Thyroid gland (tissue), 4 donors: Measurements from ENCODE around the gene AGAP2.

Experiments
- CTCF ChIP-seq, 6 experiments: fragments of 200-600 bp in 3 of 6; fragments of 450-650 bp in 3 of 6; sonication (generic) in 3 of 6; IDR thresholded peaks; one replicate each; pipeline ENCODE4 v1.5.1; 2016 to 2019; ENCODE audit warnings: antibody characterized with exemption in 6 of 6, mild to moderate bottlenecking in 2 of 6, inconsistent platforms in 1 of 6, moderate library complexity in 1 of 6
- POLR2A ChIP-seq, 2 donors: fragments of 450-650 bp; IDR thresholded peaks; one replicate each; pipeline ENCODE4 v1.6.1; 2017; ENCODE audit warnings: antibody characterized with exemption in 2 of 2, mild to moderate bottlenecking in 2 of 2, moderate library complexity in 1 of 2

DNA sequence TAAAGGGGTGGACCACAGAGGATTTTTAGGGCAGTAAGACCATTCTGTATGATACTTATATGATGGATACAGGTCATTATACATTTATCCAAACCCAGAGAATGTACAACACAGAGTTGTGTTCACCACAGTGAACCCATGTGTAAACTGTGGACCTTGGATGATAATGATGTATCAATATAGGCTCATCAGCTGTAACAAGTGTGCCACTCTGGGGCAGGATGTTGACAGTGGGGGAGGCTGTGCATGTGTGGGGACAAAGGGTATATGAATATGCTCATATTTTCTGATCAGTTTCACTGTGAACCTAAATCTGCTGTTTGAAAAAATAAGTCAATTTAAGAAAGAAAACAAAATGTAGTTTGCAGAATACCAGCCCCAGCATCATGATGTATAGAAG is 58.8 kb downstream of the AGAP2 start:
- TF ChIP-seq CTCF (IDR thresholded peaks at IDR 0.05) (no peak), POLR2A (IDR thresholded peaks at IDR 0.05) (no peak)
